Uterus (tissue), 2 donors: Measurements from ENCODE around the gene COL18A1.

Experiments used
- POLR2A ChIP-seq, 2 donors: fragments of 450-650 bp; IDR thresholded peaks; one replicate each; pipeline ENCODE4 v1.6.1; 2016; ENCODE audit warnings: antibody characterized with exemption in 2 of 2, mild to moderate bottlenecking in 1 of 2, moderate library complexity in 1 of 2
- TF ChIP-seq, protein P1 (sequence below), 4 experiments: fragments of 200-600 bp in 2 of 4; fragments of 450-650 bp in 2 of 4; sonication (generic) in 2 of 4; IDR thresholded peaks; one replicate each; pipeline ENCODE4 v1.5.1; 2016 to 2019; ENCODE audit warnings: antibody characterized with exemption in 4 of 4, mild to moderate bottlenecking in 2 of 4, moderate library complexity in 1 of 4

DNA sequence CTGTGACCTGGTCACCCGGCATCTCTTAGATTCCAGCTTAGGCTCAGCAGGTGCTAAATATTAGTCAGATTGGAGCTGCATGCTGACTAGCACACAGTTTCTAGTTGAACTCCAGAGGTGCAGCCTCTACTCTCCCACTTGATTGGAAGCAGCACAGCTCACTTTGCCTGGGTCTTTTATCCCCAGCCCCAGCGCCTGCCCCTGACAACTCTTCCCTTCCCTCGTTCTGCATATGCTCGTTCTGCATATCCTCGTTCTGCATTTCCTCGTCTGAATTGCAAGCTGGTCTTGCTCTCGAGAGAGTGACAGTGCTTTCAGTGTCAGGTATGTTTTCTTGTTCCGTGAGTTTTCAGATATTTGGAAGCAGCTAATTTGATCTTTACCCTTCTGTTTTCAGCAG, 11.7 kb downstream of the COL18A1 start:
- TF ChIP-seq, protein P1, sequence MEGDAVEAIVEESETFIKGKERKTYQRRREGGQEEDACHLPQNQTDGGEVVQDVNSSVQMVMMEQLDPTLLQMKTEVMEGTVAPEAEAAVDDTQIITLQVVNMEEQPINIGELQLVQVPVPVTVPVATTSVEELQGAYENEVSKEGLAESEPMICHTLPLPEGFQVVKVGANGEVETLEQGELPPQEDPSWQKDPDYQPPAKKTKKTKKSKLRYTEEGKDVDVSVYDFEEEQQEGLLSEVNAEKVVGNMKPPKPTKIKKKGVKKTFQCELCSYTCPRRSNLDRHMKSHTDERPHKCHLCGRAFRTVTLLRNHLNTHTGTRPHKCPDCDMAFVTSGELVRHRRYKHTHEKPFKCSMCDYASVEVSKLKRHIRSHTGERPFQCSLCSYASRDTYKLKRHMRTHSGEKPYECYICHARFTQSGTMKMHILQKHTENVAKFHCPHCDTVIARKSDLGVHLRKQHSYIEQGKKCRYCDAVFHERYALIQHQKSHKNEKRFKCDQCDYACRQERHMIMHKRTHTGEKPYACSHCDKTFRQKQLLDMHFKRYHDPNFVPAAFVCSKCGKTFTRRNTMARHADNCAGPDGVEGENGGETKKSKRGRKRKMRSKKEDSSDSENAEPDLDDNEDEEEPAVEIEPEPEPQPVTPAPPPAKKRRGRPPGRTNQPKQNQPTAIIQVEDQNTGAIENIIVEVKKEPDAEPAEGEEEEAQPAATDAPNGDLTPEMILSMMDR (IDR thresholded peaks at IDR 0.05) = no peak
- no peak for TF ChIP-seq POLR2A (IDR thresholded peaks at IDR 0.05)
